ENCODE measurements around the gene HTR1A.

Gene HTR1A

DNA sequence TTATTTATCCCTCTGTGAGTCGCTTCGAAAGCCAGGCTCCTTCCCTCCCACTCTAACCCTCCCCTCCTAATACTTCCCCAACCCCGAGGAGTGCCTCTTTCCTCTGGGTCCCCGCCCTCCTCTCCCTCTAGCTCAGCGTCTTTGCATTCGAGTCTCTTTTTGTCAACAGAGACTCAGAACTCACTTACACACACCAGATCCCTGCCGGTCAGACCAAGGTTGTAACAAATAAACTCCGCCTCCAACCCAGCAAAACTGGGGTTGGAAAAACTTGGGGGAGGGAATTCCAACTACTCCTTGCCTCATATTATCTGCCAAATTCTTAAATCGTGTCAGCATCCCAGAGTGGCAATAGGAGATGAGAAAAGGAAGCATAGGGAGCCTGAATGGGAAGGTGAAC, at the start of gene HTR1A:
HTR1A (minus strand) TSS at position 167 of the 400 bp plus-strand sequence. CDS start 726 bp downstream, outside the sequence.
- no peak for DNase-seq (ENCODE audit: low read depth in 2 of 2)

DNA sequence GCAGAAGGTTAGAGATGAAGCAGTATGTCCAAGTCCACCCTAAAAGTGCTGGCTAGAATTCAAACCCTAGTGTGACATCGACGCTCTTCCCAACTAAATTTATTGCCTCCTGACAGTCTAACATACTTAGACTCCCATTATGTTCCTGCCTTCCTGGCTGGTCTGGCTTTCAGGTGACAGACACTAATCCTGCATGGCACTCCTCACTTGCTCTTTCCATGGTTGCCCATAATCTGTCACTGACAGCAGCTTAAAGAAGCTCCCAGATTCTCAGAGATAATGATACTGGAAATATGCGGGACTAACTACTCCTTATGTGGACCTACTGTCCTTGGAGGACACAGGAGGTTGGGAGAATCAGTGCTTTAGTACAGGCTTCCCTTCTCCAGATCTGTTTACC, 41.7 kb upstream of the HTR1A start:
- no peak for DNase-seq (ENCODE audit: low read depth in 2 of 2)

DNA sequence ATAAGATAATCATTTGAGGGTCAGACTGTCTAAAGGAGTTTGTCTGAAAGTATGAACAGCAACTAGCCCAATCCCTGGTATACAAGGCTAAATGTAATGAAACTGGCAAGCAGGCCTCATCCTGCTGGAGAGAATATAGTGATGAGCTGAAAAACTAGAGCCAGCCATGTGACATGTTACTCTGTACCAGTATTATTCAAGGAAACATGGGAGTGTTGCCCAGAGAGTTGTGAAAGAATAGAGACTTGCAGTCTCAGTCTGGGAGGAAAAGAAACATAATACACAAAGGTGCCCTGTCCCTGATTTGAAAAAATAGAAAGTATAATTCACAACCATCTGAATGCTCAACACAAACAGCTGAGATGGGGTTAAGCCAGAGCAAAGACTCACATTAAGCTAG, 37.9 kb upstream of the HTR1A start:
- DNase-seq (ENCODE audit: low read depth in 2 of 2): no peak

DNA sequence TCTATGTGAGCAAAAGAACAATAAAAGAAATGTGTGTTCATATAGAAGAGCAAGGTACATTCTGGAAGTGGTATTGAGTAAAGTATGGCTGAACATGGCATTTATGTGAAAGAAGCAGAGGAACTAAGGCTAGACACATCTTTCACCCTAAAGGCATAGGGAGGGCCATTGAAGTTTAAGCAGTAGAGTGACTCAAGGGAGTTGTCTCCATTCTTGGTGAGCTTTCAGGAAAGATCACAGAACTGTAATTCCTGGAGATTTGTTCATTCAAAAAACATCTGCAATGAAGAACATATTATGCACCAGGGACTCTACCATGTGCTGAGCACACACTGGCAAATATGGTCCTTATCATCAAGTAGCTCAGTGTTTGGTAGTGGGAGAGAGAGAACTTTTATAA, 24.8 kb upstream of the HTR1A start:
- DNase-seq (ENCODE audit: low read depth in 2 of 2): no peak

DNA sequence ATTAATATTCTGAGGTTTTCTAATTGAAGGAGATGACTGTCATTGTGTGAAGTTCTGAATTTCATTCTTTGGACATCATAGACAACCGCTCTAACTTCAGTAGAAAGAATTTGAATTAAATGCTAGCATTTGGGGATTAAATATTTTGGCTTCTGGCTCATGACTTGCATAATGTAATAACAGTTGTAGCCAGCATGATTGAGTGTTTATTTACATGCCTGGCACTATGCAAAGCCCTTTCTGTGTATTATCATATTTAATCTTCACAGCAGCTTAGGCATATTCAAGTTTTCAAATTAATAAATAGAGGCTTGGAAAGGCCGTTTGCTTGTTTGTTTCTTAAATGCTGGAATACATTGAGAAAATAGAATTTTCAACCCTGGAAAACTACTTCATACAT, 19.6 kb upstream of the HTR1A start:
- DNase-seq (ENCODE audit: low read depth in 2 of 2): no peak

DNA sequence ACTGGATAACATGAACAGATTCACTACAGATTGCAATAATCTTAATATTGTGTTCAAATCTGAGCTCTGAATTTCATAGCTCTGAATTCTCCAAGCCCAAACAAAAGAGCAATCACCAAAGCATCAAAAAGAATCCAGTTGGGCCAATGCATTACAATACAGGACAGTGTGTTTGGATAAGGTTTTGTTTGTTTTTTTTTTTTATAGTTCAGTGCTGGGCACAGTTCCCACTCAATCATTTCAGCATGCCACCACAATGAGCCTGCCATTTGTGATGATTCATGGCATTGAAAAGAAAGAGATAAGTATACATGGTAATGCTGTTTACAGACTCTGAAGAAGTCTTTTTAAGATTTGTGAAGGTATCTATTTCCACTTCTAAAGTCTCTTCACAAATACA, 1.7 kb upstream of the HTR1A start:
- no peak for DNase-seq (ENCODE audit: low read depth in 2 of 2)

DNA sequence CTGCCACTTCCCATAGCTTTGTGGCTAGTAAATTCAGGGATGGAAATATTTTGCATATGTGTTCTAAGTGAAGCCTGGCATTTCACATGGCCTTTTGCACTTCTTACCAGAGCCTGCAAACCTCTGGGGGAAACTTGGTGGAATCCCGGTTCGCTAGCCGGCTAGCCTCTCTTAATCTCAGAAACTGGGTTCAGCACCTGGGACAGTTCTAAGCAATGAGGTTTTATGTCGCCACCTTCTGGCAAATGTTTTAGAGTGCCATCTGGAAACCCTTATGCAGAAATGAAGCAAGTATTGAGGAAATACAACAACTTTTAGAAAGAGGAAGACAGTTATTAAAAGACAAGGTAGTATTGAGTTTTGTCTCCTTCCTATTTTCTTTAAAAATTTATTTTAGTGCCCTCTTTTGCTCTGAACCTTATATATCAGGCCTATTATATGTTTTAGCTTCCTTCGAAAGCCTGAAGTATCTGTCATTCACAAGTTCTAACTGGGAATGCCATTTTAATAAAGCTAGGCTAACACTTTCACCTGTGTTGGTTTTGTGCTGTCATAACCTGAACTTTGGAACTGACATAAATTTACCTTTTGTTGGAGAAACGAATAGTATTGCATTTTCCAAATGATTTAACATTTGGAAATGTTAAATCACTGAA, 963 bp upstream of the HTR1A start:
- DNase-seq (ENCODE audit: low read depth in 2 of 2): no peak

DNA sequence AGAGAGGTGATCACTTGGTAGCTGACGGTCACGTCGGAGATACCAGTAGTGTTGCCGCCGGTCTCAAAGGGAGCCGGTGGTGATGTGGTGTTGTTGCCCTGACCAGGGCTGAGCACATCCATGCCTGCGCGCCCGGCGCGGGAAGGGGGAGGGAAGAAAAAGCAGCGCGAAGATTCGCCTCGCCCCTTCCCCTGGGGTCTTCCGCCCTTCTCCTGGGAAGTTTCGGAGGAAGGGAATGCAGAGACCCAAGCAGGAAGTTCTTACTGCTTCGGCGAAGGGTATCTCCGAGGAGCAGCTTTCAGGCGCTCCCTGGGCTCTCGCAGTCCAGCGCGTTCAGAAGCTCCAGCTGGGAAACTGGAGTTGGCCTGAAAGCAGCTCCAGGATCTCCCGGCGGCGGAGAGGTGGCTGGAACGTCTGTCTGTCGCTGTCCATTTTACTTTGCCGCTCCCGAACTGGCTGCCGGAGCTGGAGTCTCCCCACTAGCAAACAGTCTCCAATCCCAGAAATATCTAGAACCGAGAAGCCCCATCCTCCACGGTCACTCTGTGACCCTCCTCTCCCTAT, 565 bp downstream of the HTR1A start:
- no peak for DNase-seq (ENCODE audit: low read depth in 2 of 2)

- no peak for DNase-seq (ENCODE audit: low read depth in 2 of 2)
Measured at GRCh38 chr5:63961125-63961597, 1.1 kb downstream of the HTR1A start.

- DNase-seq (ENCODE audit: low read depth in 2 of 2): no peak
Measured at GRCh38 chr5:63960646-63961045, 1.6 kb downstream of the HTR1A start.

- DNase-seq (ENCODE audit: low read depth in 2 of 2): no peak
Measured at GRCh38 chr5:63959177-63959982, 2.9 kb downstream of the HTR1A start.

GRCh38 chr5:63958654-63959053, 3.6 kb downstream of the HTR1A start:
- no peak for DNase-seq (ENCODE audit: low read depth in 2 of 2)

DNA sequence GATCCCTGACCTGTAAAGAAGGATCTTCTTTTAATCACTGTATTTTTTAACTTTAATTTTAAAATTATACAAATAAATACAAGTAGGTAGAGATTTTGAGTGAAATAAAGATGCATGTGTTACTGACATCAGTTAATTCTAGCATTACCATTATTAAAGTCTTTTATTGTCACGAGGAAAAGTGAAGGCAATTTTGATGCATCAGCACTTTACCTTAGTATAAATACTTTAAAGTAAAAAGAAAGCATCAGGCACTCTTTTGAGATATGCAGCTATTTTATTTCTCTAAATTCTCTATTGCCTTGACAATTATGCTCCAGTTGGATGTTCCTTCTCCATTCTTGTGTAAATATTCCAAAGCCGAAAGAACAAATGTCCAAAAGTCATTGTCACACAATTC, 4.6 kb downstream of the HTR1A start:
- no peak for DNase-seq (ENCODE audit: low read depth in 2 of 2)

DNA sequence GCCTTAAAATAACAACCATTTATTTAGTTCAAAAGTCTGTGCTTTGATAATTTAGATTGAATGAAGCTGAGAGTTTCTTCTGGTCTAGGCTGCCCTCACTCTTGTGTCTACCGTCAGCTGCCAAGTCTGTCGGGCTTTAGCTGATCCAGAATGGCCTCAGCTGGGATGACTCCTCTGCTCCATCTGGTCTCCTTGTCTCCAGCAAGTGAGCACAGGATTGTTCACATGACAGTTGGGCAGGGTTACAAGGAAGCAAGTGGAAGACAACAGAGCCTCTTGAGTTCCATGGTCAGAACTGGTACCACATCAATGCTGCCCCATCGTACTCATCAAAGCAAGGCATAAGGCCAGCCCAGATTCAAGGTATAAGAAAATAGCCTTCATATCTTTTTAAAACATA, 9.0 kb downstream of the HTR1A start:
- DNase-seq (ENCODE audit: low read depth in 2 of 2): no peak

GRCh38 chr5:63935103-63935502, 27.1 kb downstream of the HTR1A start:
- DNase-seq (ENCODE audit: low read depth in 2 of 2): no peak

GRCh38 chr5:63931836-63932235, 30.4 kb downstream of the HTR1A start:
- no peak for DNase-seq (ENCODE audit: low read depth in 2 of 2)

- no peak for DNase-seq (ENCODE audit: low read depth in 2 of 2)
Measured at GRCh38 chr5:63928451-63928850, 33.8 kb downstream of the HTR1A start.

GRCh38 chr5:63923914-63924313, 38.3 kb downstream of the HTR1A start:
- DNase-seq (ENCODE audit: low read depth in 2 of 2): no peak

- no peak for DNase-seq (ENCODE audit: low read depth in 2 of 2)
Measured at GRCh38 chr5:63919763-63920478, 42.3 kb downstream of the HTR1A start.

DNA sequence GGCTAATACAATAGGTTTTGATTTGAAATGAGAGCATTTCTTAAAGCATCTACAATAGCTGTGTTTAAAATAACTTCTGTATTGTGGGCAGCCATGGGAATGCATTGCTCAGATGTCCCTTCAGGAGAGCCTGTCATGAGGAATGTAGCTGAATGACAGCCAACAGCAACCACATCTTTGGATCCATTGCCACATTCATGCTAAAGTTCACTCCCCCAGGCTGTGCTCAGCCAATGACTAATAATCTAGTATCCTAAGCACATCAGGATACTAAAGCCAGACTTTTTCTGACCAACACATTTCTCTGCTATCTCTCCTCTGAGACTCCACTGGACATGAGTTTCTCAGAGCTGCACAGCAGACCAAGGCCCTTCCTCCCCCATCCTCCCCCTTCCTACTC, 45.5 kb downstream of the HTR1A start:
- no peak for DNase-seq (ENCODE audit: low read depth in 2 of 2)

- no peak for DNase-seq (ENCODE audit: low read depth in 2 of 2)
Measured at GRCh38 chr5:63911871-63912270, 50.4 kb downstream of the HTR1A start.
